ENCODE results near the gene TAS2R46. TPM values are rescaled to one million over a fixed set of nuclear protein-coding genes. Genes with fewer than 3 reads are reported as not detected.
A peak's percentile ranks its signal among the peaks of the same experiment; 100 is the strongest.

The TAS2R46 gene
- total and polyA plus RNA-seq, 2 of the 13 experiments (the other 11 are each of a cell fraction or from before 2014, with no cell fraction given): 0.16 to 3.5 TPM

GRCh38 chr12:11071414-11071813 lies 9.3 kb upstream of the TAS2R46 start (continued):
- no peak for TF ChIP-seq ZSCAN9 (CRISPR knock-in tag; IDR thresholded peaks at IDR 0.05; ENCODE audit: borderline replicate concordance)
- TF ChIP-seq FOXJ3 (CRISPR knock-in tag; IDR thresholded peaks at IDR 0.05; ENCODE audit: borderline replicate concordance): no peak
- TF ChIP-seq PATZ1 (CRISPR knock-in tag; IDR thresholded peaks at IDR 0.05): no peak
- TF ChIP-seq ZNF414 (CRISPR knock-in tag; IDR thresholded peaks at IDR 0.05): no peak
- peak; percentile 26 for TF ChIP-seq SKI (IDR thresholded peaks at IDR 0.05; ENCODE audit: partially characterized antibody)
- TF ChIP-seq CREM (IDR thresholded peaks at IDR 0.05): 0 out of 2 replicates have a peak, but pooled peaks have one; percentile 16
- no peak for TF ChIP-seq CREM (CRISPR knock-in tag; IDR thresholded peaks at IDR 0.05)
- no peak for TF ChIP-seq ONECUT2 (CRISPR knock-in tag; IDR thresholded peaks at IDR 0.05)
- no peak for TF ChIP-seq E2F5 (CRISPR knock-in tag; conservative IDR thresholded peaks at IDR 0.05)
- TF ChIP-seq ZNF543 (CRISPR knock-in tag; IDR thresholded peaks at IDR 0.05): no peak
- no peak for TF ChIP-seq ZNF510 (CRISPR knock-in tag; IDR thresholded peaks at IDR 0.05; ENCODE audit: low read depth)
- no peak for TF ChIP-seq ZFP82 (CRISPR knock-in tag; IDR thresholded peaks at IDR 0.05; ENCODE audit: borderline replicate concordance)
- TF ChIP-seq ZNF891 (CRISPR knock-in tag; IDR thresholded peaks at IDR 0.05): no peak
- no peak for TF ChIP-seq KLF11 (CRISPR knock-in tag; IDR thresholded peaks at IDR 0.05)
- TF ChIP-seq ZNF274 (CRISPR knock-in tag; IDR thresholded peaks at IDR 0.05): no peak
- no peak for TF ChIP-seq GZF1 (CRISPR knock-in tag; IDR thresholded peaks at IDR 0.05)
- TF ChIP-seq YEATS2 (CRISPR knock-in tag; IDR thresholded peaks at IDR 0.05; ENCODE audit: borderline replicate concordance): no peak
- TF ChIP-seq ZNF576 (CRISPR knock-in tag; IDR thresholded peaks at IDR 0.05): no peak
- no peak for TF ChIP-seq ZFP36L1 (CRISPR knock-in tag; IDR thresholded peaks at IDR 0.05)
- no peak for TF ChIP-seq GTF2F1 (IDR thresholded peaks at IDR 0.05; ENCODE audit: low read length)
- TF ChIP-seq ZGPAT (CRISPR knock-in tag; IDR thresholded peaks at IDR 0.05): 0 out of 2 replicates have a peak, but pooled peaks have one; percentile 28
- peak; percentile 57; the same call in 1 of the 2 replicates for TF ChIP-seq SOX5 (CRISPR knock-in tag; IDR thresholded peaks at IDR 0.05; ENCODE audit: borderline replicate concordance)
- no peak for TF ChIP-seq CBX2 (IDR thresholded peaks at IDR 0.05; ENCODE audit: low read depth, low read length)
- no peak for TF ChIP-seq CBX2 (CRISPR knock-in tag; IDR thresholded peaks at IDR 0.05; ENCODE audit: low read depth)
- TF ChIP-seq NR2F2 (IDR thresholded peaks at IDR 0.05; ENCODE audit: borderline replicate concordance, low read depth): peak; percentile 49; the same call in 1 of the 2 replicates
- TF ChIP-seq UBTF (CRISPR knock-in tag; IDR thresholded peaks at IDR 0.05): no peak

All from HepG2 (cell line).